HepG2 (cell line): ENCODE data around the gene KIAA0930.

Source experiments
- CTCF ChIP-seq: sonication (generic); formaldehyde crosslinking; IDR thresholded peaks from 2 replicates; pipeline ENCODE4 v1.5.0; 2020; ENCODE audit warnings: mild to moderate bottlenecking, missing genetic modification reagents, moderate library complexity
- ETV6 ChIP-seq: sonication (generic); formaldehyde crosslinking; conservative IDR thresholded peaks from 2 replicates; pipeline ENCODE4 v1.4.0; 2020; ENCODE audit warnings: missing genetic modification reagents
- EZH2 ChIP-seq: conservative IDR thresholded peaks from 2 replicates; pipeline ENCODE4 v1.6.1; 2012; ENCODE audit warnings: mild to moderate bottlenecking, low read depth, low read length, moderate library complexity
- FOXO4 ChIP-seq: sonication (generic); formaldehyde crosslinking; conservative IDR thresholded peaks from 2 replicates; pipeline ENCODE4 v1.8.1; 2023; ENCODE audit warnings: missing genetic modification reagents
- MAFK ChIP-seq, 2 experiments: IDR thresholded peaks in 1 of 2; conservative IDR thresholded peaks in 1 of 2; 2 replicates each; pipeline ENCODE4 v1.6.1; 2011; ENCODE audit warnings: improper control_type of control experiment in 2 of 2, low read length in 2 of 2
- MYC ChIP-seq: sonication (generic); formaldehyde crosslinking; IDR thresholded peaks from 2 replicates; pipeline ENCODE4 v1.9.0; 2021; ENCODE audit warnings: missing genetic modification reagents, borderline replicate concordance
- NAIF1 ChIP-seq: sonication (generic); formaldehyde crosslinking; IDR thresholded peaks from 2 replicates; pipeline ENCODE4 v1.5.0; 2020; ENCODE audit warnings: mild to moderate bottlenecking, missing genetic modification reagents, borderline replicate concordance
- ZNF841 ChIP-seq: sonication (generic); formaldehyde crosslinking; IDR thresholded peaks from 2 replicates; pipeline ENCODE4 v1.8.1; 2023; ENCODE audit warnings: missing genetic modification reagents, borderline replicate concordance

- TF ChIP-seq MAFK (conservative IDR thresholded peaks at IDR 0.05 in 1 of 2, IDR thresholded peaks at IDR 0.05 in 1 of 2; ENCODE audit: low read length in 2 of 2) (no peak), ETV6 (CRISPR knock-in tag) (no peak), NAIF1 (CRISPR knock-in tag) (no peak), MYC (CRISPR knock-in tag) (no peak), ZNF841 (CRISPR knock-in tag) (no peak), CTCF (no peak), FOXO4 (CRISPR knock-in tag) (no peak), EZH2 (no peak)
Measured at GRCh38 chr22:45223304-45224117, 17.2 kb downstream of the KIAA0930 start.
